Coronary artery (tissue), 2 donors: ENCODE measurements around the gene THSD7A.

Experiments
- DNase-seq: peaks from one replicate; pipeline ENCODE4 v3.0.0-alpha.2; 2017; ENCODE audit warnings: low spot score
- H3K27ac ChIP-seq, 2 donors: fragments of 200-600 bp; sonication (generic); one replicate each; pipeline ENCODE4 v1.5.1; 2016 to 2019
- H3K4me3 ChIP-seq: fragments of 200-600 bp; sonication (generic); 2 replicates; pipeline ENCODE4 v1.5.1; 2016; ENCODE audit warnings: mild to moderate bottlenecking, moderate library complexity
- TF ChIP-seq, protein P1 (sequence below): fragments of 200-600 bp; sonication (generic); IDR thresholded peaks from one replicate; pipeline ENCODE4 v1.5.1; 2019; ENCODE audit warnings: antibody characterized with exemption

Gene THSD7A

DNA sequence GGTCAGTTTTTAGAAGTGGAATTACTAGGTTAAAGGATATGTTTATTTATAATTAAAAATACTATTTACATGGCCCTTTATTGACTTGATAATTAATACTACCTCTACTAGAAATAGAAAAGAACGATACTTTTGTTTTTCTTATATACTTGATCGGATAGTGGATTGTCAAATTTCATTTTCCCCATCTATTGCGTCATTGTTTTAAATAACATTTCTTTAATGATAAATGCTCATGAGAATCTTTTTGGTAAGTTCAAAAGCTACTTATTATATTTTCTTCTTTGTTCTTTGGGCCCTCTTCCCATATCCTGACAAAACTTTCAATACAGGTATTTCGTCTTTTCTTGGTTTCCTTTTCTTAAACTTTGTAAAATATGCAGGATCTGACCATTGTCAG lies 465.9 kb downstream of the THSD7A start:
- TF ChIP-seq, protein P1, sequence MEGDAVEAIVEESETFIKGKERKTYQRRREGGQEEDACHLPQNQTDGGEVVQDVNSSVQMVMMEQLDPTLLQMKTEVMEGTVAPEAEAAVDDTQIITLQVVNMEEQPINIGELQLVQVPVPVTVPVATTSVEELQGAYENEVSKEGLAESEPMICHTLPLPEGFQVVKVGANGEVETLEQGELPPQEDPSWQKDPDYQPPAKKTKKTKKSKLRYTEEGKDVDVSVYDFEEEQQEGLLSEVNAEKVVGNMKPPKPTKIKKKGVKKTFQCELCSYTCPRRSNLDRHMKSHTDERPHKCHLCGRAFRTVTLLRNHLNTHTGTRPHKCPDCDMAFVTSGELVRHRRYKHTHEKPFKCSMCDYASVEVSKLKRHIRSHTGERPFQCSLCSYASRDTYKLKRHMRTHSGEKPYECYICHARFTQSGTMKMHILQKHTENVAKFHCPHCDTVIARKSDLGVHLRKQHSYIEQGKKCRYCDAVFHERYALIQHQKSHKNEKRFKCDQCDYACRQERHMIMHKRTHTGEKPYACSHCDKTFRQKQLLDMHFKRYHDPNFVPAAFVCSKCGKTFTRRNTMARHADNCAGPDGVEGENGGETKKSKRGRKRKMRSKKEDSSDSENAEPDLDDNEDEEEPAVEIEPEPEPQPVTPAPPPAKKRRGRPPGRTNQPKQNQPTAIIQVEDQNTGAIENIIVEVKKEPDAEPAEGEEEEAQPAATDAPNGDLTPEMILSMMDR: no peak
- Histone ChIP-seq H3K4me3 (no peak overlapping the region), H3K27ac (no peak overlapping the region)
- no peak for DNase-seq

DNA sequence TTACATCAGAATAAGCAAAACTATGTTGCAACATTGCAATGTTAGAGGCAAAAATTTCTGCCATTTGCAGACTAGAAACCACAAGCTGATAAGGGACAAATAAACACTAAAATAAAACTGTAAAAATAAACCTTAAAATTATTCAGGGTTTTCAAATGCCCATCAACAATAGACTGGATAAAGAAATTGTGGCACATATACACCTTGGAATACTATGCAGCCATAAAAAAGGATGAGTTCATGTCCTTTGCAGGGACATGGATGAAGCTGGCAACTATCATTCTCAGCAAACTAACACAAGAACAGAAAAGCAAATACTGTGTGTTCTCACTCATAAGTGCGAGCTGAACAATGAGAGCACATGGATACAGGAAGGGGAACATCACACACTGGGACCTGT lies 473.4 kb downstream of the THSD7A start:
- H3K4me3 ChIP-seq: no peak overlapping the region
- H3K27ac ChIP-seq: no peak overlapping the region
- TF ChIP-seq, protein P1: no peak
- DNase-seq: no peak

GRCh38 chr7:11355399-11356005 lies 476.5 kb downstream of the THSD7A start:
- Histone ChIP-seq H3K27ac (no peak overlapping the region), H3K4me3 (no peak overlapping the region)
- TF ChIP-seq, protein P1: no peak
- DNase-seq: no peak

DNA sequence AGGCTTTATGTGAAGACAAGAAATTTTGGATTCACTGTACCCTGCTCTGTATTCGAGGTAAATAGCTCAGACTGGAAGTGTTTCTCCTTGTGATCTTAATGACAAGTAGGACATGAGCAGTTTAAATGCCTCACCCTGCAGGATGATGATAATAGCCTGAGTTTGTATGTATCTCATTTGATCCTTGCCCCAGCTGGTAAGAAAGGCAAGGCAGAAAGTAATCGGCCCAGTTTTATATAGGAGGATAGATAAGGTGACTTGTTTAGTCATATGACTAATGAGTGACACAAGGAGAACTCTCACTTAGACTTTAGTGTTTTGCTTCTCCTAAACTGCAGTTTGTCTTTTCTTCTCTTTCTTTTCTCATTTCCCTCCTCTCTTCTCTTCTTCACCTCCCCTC lies 485.7 kb downstream of the THSD7A start:
- no peak for DNase-seq
- H3K4me3 ChIP-seq: no peak overlapping the region
- H3K27ac ChIP-seq: no peak overlapping the region
- TF ChIP-seq, protein P1: no peak

DNA sequence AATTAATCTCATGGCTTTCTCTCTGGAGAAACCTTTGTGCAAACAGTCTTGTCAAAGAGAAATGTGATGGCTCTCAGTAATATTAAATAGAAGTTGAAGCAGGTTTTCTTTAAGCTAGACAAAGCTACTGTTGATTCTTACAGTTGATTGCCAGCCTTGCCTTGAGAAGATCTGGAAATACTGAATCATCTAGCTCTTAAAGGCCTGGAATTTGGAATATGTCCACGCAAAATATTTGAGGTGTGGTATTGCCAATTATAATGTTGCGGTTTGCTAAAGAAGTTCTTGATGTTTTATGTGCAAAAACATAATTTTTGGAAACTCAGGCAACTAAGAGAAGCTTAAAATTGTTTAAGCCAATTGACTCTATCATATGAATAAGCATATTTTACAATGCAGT lies 486.4 kb downstream of the THSD7A start:
- DNase-seq: no peak
- Histone ChIP-seq H3K4me3 (no peak overlapping the region), H3K27ac (no peak overlapping the region)
- TF ChIP-seq, protein P1: no peak

- no peak for DNase-seq
- H3K27ac ChIP-seq: no peak overlapping the region
- TF ChIP-seq, protein P1: peak; percentile 61
- no peak overlapping the region for H3K4me3 ChIP-seq
Observed at GRCh38 chr7:11343818-11344413, 488.1 kb downstream of the THSD7A start.

GRCh38 chr7:11343136-11343535 lies 488.9 kb downstream of the THSD7A start:
- DNase-seq: no peak
- H3K27ac ChIP-seq: no peak overlapping the region
- no peak overlapping the region for H3K4me3 ChIP-seq
- TF ChIP-seq, protein P1: no peak
